ENCODE results near the gene CX3CL1.

DNA sequence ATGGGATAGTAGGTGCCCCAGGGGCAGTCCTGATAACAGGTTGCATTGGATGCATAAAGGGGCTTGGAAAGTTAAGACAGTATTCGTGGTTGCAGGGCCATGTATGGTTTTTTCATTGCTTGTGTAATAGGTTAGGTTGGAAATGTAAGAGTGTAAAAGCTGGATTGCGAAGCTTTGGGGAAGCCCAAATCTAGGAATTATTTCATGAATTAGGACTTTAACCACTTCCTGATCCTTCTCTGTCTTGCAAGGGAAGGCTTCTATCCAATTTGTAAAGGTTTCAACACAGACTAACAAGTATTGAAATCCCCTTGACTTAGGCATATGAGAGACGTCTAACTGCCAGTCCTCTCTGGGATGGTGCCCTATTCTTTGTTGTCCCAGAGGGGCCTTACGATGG lies 24.5 kb downstream of the CX3CL1 start:
- TF ChIP-seq CTCF (IDR thresholded peaks at IDR 0.05) (no peak), POLR2AphosphoS5 (IDR thresholded peaks at IDR 0.05) (no peak), POLR2A (IDR thresholded peaks at IDR 0.05) (no peak)

All from suprapubic skin (tissue), 4 donors.